Astrocyte (in vitro differentiated cells and primary cell): ENCODE results near the gene OR3A2. TPM values are rescaled to one million over a fixed set of nuclear protein-coding genes. Genes with fewer than 3 reads are reported as not detected.
"Not testable (repeated sequence)": the region's sequence is repeated elsewhere in the genome, so short reads cannot be mapped to it uniquely, and the experiment has no call there.

ENCODE experiments used
- DNase-seq: peaks from one replicate; pipeline ENCODE4 v3.0.0-alpha.2; 2010; ENCODE audit warnings: low read depth
- FAIRE-seq: peaks from 2 replicates; lab custom pipeline; 2011; peaks lifted over from hg19 to GRCh38; lab: Jason Lieb, UNC
- H2AFZ ChIP-seq: 2 replicates; pipeline ENCODE4 v1.6.0; 2012; ENCODE audit warnings: low read depth, low read length, inconsistent platforms
- H3K27ac ChIP-seq: 2 replicates; pipeline ENCODE4 v1.5.1; 2011; ENCODE audit warnings: low read depth, low read length, inconsistent platforms
- H3K27me3 ChIP-seq: 2 replicates; pipeline ENCODE4 v1.6.0; 2011; ENCODE audit warnings: low read length, inconsistent platforms; ENCODE audit not compliant: insufficient read depth
- H3K36me3 ChIP-seq: 2 replicates; pipeline ENCODE4 v1.5.1; 2011; ENCODE audit warnings: low read length, inconsistent platforms; ENCODE audit not compliant: insufficient read depth
- H3K4me1 ChIP-seq: 2 replicates; pipeline ENCODE4 v1.5.1; 2011; ENCODE audit warnings: low read length, inconsistent platforms; ENCODE audit not compliant: insufficient read depth
- H3K4me2 ChIP-seq: 2 replicates; pipeline ENCODE4 v1.6.0; 2012; ENCODE audit warnings: low read length, inconsistent platforms
- H3K4me3 ChIP-seq: 2 replicates; pipeline ENCODE4 v1.5.1; 2011; ENCODE audit warnings: low read depth, mild to moderate bottlenecking, low read length, inconsistent platforms; ENCODE audit not compliant: insufficient read depth
- H3K79me2 ChIP-seq: 2 replicates; pipeline ENCODE4 v1.6.0; 2012; ENCODE audit warnings: mild to moderate bottlenecking, low read length, inconsistent platforms; ENCODE audit not compliant: insufficient read depth
- H3K9ac ChIP-seq: 2 replicates; pipeline ENCODE4 v1.6.0; 2012; ENCODE audit warnings: mild to moderate bottlenecking, low read length, inconsistent platforms
- H3K9me3 ChIP-seq: 2 replicates; pipeline ENCODE4 v1.5.1; 2012; ENCODE audit warnings: low read depth, mild to moderate bottlenecking, low read length, inconsistent platforms; ENCODE audit not compliant: insufficient read depth
- H4K20me1 ChIP-seq: 2 replicates; pipeline ENCODE4 v1.6.0; 2012; ENCODE audit warnings: low read length, inconsistent platforms; ENCODE audit not compliant: insufficient read depth
- H3K27ac Mint-ChIP-seq: one replicate; pipeline ENCODE4 v1.8.0; 2021; ENCODE audit warnings: mild to moderate bottlenecking, mixed read lengths; ENCODE audit not compliant: unreplicated experiment
- H3K27me3 Mint-ChIP-seq: one replicate; pipeline ENCODE4 v1.8.0; 2021; ENCODE audit warnings: low read depth, mixed read lengths; ENCODE audit not compliant: unreplicated experiment
- H3K36me3 Mint-ChIP-seq: one replicate; pipeline ENCODE4 v1.8.0; 2021; ENCODE audit warnings: low read depth, mixed read lengths; ENCODE audit not compliant: unreplicated experiment
- H3K4me1 Mint-ChIP-seq: one replicate; pipeline ENCODE4 v1.8.0; 2021; ENCODE audit warnings: low read depth, mixed read lengths; ENCODE audit not compliant: unreplicated experiment
- H3K4me3 Mint-ChIP-seq: one replicate; pipeline ENCODE4 v1.8.0; 2021; ENCODE audit warnings: mild to moderate bottlenecking, moderate library complexity, mixed read lengths; ENCODE audit not compliant: unreplicated experiment
- H3K9me3 Mint-ChIP-seq: one replicate; pipeline ENCODE4 v1.8.0; 2021; ENCODE audit warnings: mild to moderate bottlenecking, mixed read lengths; ENCODE audit not compliant: unreplicated experiment
- CTCF ChIP-seq: IDR thresholded peaks from 2 replicates; pipeline ENCODE4 v1.5.1; 2011; ENCODE audit warnings: low read depth, mild to moderate bottlenecking, inconsistent platforms, low read length, moderate library complexity; ENCODE audit not compliant: insufficient read depth
- EZH2 ChIP-seq: IDR thresholded peaks from 2 replicates; pipeline ENCODE4 v1.6.1; 2012; ENCODE audit warnings: mild to moderate bottlenecking, low read length, inconsistent platforms; ENCODE audit not compliant: insufficient read depth
- total RNA-seq: library from RNA; stranded (reverse); gene quantifications from 2 replicates; pipeline ENCODE4 v1.2.1, GENCODE V29; 2021

Gene OR3A2
- total RNA-seq, 1 donor from 2014 or later, result not detected

- H3K9ac ChIP-seq, result no peak overlapping the region
- FAIRE-seq, result no peak
- no peaks in the 10 kb centered on the region for H3K4me1 ChIP-seq
- H3K27me3 ChIP-seq, result no peaks in the 10 kb centered on the region
- H4K20me1 ChIP-seq, result no peaks in the 10 kb centered on the region
- H3K79me2 ChIP-seq, result no peaks in the 10 kb centered on the region
- TF ChIP-seq CTCF (no peak), EZH2 (no peak)
- Mint-ChIP-seq H3K4me3 (no peak overlapping the region), H3K4me1 (no peaks in the 10 kb centered on the region), H3K36me3 (peaks cover 2% of the 10 kb centered on the region), H3K9me3 (peaks cover 10% of the 10 kb centered on the region), H3K27ac (no peak overlapping the region), H3K27me3 (peaks cover 6% of the 10 kb centered on the region)
- no peak overlapping the region for H3K27ac ChIP-seq
- DNase-seq, result no peak
- H3K4me3 ChIP-seq, result no peak overlapping the region
- H3K36me3 ChIP-seq, result no peaks in the 10 kb centered on the region
- H2AFZ ChIP-seq, result no peak overlapping the region
- H3K4me2 ChIP-seq, result no peak overlapping the region
- H3K9me3 ChIP-seq, result peaks cover 4% of the 10 kb centered on the region
Measured at GRCh38 chr17:3260163-3260562, 125.9 kb downstream of the OR3A2 start.

GRCh38 chr17:3256575-3256974 lies 129.5 kb downstream of the OR3A2 start:
- DNase-seq, result no peak
- H3K4me3 ChIP-seq, result no peak overlapping the region
- no peak overlapping the region for H3K27ac Mint-ChIP-seq
- no peaks in the 10 kb centered on the region for H3K4me1 Mint-ChIP-seq
- no peak overlapping the region for H3K4me2 ChIP-seq
- no peaks in the 10 kb centered on the region for H4K20me1 ChIP-seq
- FAIRE-seq, result no peak
- H3K27me3 ChIP-seq, result no peaks in the 10 kb centered on the region
- no peaks in the 10 kb centered on the region for H3K4me1 ChIP-seq
- H3K27ac ChIP-seq, result no peak overlapping the region
- H2AFZ ChIP-seq, result no peak overlapping the region
- no peaks in the 10 kb centered on the region for H3K79me2 ChIP-seq
- H3K27me3 Mint-ChIP-seq, result peaks cover 6% of the 10 kb centered on the region
- TF ChIP-seq CTCF (no peak), EZH2 (no peak)
- peaks cover 2% of the 10 kb centered on the region for H3K36me3 Mint-ChIP-seq
- H3K9me3 ChIP-seq, result peaks cover 6% of the 10 kb centered on the region
- no peaks in the 10 kb centered on the region for H3K36me3 ChIP-seq
- peaks cover 10% of the 10 kb centered on the region for H3K9me3 Mint-ChIP-seq
- no peak overlapping the region for H3K4me3 Mint-ChIP-seq
- H3K9ac ChIP-seq, result no peak overlapping the region

GRCh38 chr17:3249013-3249412 lies 137.1 kb downstream of the OR3A2 start:
- H3K9me3 ChIP-seq, H3K36me3 Mint-ChIP-seq, H4K20me1 ChIP-seq, H2AFZ ChIP-seq, DNase-seq, H3K4me3 Mint-ChIP-seq, H3K79me2 ChIP-seq, H3K27me3 Mint-ChIP-seq, H3K4me3 ChIP-seq, H3K36me3 ChIP-seq, H3K4me1 Mint-ChIP-seq, H3K4me1 ChIP-seq, H3K9me3 Mint-ChIP-seq, H3K4me2 ChIP-seq, H3K27ac ChIP-seq, H3K27me3 ChIP-seq, H3K27ac Mint-ChIP-seq, H3K9ac ChIP-seq: not testable (repeated sequence)
- FAIRE-seq, result peak; percentile 55

- not testable (repeated sequence) for H3K36me3 ChIP-seq, DNase-seq, H3K27me3 ChIP-seq, H3K36me3 Mint-ChIP-seq, H3K9me3 Mint-ChIP-seq, H3K27ac ChIP-seq, H3K27me3 Mint-ChIP-seq, H3K4me3 ChIP-seq, H3K27ac Mint-ChIP-seq, H3K9me3 ChIP-seq, H3K4me2 ChIP-seq, H4K20me1 ChIP-seq, H3K4me1 ChIP-seq, FAIRE-seq, H3K79me2 ChIP-seq, H3K4me1 Mint-ChIP-seq, H3K9ac ChIP-seq, H2AFZ ChIP-seq, H3K4me3 Mint-ChIP-seq
Measured at GRCh38 chr17:3244841-3245240, 141.3 kb downstream of the OR3A2 start.

DNA sequence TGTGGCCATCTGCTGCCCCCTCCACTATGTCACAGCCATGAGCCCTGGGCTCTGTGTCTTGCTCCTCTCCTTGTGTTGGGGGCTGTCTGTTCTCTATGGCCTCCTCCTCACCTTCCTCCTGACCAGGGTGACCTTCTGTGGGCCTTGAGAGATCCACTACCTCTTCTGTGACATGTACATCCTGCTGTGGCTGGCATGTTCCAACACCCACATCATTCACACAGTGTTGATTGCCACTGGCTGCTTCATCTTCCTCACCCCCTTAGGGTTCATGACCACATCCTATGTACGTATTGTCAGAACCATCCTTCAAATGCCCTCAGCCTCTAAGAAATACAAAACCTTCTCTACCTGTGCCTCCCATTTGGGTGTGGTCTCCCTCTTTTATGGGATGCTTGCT lies 145.1 kb downstream of the OR3A2 start:
- not testable (repeated sequence) for H3K9me3 Mint-ChIP-seq, H3K4me2 ChIP-seq, H3K9ac ChIP-seq, FAIRE-seq, H3K79me2 ChIP-seq, H2AFZ ChIP-seq, H3K27ac ChIP-seq, H3K9me3 ChIP-seq, H3K27me3 ChIP-seq, DNase-seq, H4K20me1 ChIP-seq, H3K27me3 Mint-ChIP-seq, H3K27ac Mint-ChIP-seq, H3K4me1 Mint-ChIP-seq, H3K4me3 Mint-ChIP-seq, H3K4me1 ChIP-seq, H3K4me3 ChIP-seq, H3K36me3 ChIP-seq, H3K36me3 Mint-ChIP-seq
